ENCODE data around the gene LAIR2. TPM values are rescaled to one million over a fixed set of nuclear protein-coding genes. Genes with fewer than 3 reads are reported as not detected.
A peak's percentile ranks its signal among the peaks of the same experiment; 100 is the strongest.

LAIR2 gene
- total and polyA plus RNA-seq, 2 of the 13 experiments (the other 11 are each of a cell fraction or from before 2014, with no cell fraction given), result 1.3 to 1.9 TPM

DNA sequence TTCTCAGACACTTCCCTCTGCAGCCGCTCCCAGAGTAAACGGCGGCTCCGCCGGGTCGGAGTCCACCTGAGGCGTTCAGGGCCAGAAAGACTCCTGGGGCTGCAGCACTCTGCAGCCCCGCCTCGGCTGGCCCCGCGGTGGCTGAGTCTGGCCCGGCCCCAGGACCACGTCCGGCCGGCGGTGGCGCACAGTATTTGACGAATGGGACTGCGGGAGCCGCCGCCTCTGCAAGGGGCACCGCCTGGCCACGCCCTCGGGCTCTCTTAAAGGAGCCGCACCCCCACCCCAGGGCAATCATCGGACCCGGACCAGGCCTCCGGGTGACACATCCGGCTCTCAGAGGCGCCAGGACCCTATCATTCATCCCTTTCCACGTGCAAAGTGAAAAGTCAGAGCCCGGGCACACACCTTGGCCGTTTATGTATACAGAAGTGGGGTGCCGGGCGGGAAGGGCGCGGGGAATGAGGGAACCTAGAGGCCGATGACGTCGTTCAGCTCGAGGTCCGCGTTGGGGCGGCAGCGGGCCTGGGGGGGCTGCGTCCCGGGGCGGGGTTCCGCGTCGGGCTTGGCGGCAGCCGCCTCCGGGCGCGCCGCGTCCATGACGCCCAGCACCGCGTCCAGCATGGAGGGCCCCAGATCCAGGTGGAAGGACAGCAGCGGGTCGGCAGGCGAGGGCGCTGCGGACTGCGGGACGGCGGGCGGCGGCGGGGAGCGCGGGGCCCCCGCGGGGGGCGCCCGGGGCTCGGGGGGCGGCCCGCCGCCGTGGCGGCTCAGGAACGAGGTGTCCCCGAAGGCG lies 37.8 kb upstream of the LAIR2 start (continued):
- TF ChIP-seq, protein P1, sequence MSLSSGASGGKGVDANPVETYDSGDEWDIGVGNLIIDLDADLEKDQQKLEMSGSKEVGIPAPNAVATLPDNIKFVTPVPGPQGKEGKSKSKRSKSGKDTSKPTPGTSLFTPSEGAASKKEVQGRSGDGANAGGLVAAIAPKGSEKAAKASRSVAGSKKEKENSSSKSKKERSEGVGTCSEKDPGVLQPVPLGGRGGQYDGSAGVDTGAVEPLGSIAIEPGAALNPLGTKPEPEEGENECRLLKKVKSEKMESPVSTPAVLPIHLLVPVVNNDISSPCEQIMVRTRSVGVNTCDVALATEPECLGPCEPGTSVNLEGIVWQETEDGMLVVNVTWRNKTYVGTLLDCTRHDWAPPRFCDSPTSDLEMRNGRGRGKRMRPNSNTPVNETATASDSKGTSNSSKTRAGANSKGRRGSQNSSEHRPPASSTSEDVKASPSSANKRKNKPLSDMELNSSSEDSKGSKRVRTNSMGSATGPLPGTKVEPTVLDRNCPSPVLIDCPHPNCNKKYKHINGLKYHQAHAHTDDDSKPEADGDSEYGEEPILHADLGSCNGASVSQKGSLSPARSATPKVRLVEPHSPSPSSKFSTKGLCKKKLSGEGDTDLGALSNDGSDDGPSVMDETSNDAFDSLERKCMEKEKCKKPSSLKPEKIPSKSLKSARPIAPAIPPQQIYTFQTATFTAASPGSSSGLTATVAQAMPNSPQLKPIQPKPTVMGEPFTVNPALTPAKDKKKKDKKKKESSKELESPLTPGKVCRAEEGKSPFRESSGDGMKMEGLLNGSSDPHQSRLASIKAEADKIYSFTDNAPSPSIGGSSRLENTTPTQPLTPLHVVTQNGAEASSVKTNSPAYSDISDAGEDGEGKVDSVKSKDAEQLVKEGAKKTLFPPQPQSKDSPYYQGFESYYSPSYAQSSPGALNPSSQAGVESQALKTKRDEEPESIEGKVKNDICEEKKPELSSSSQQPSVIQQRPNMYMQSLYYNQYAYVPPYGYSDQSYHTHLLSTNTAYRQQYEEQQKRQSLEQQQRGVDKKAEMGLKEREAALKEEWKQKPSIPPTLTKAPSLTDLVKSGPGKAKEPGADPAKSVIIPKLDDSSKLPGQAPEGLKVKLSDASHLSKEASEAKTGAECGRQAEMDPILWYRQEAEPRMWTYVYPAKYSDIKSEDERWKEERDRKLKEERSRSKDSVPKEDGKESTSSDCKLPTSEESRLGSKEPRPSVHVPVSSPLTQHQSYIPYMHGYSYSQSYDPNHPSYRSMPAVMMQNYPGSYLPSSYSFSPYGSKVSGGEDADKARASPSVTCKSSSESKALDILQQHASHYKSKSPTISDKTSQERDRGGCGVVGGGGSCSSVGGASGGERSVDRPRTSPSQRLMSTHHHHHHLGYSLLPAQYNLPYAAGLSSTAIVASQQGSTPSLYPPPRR (CRISPR knock-in tag; IDR thresholded peaks at IDR 0.05; ENCODE audit: borderline replicate concordance), result peak; percentile 65; the same call in 1 of the 2 replicates
- TF ChIP-seq ZNF713 (CRISPR knock-in tag; IDR thresholded peaks at IDR 0.05), result no peak
- peak; percentile 55 for TF ChIP-seq SKI (IDR thresholded peaks at IDR 0.05; ENCODE audit: partially characterized antibody)
- TF ChIP-seq, protein P2, sequence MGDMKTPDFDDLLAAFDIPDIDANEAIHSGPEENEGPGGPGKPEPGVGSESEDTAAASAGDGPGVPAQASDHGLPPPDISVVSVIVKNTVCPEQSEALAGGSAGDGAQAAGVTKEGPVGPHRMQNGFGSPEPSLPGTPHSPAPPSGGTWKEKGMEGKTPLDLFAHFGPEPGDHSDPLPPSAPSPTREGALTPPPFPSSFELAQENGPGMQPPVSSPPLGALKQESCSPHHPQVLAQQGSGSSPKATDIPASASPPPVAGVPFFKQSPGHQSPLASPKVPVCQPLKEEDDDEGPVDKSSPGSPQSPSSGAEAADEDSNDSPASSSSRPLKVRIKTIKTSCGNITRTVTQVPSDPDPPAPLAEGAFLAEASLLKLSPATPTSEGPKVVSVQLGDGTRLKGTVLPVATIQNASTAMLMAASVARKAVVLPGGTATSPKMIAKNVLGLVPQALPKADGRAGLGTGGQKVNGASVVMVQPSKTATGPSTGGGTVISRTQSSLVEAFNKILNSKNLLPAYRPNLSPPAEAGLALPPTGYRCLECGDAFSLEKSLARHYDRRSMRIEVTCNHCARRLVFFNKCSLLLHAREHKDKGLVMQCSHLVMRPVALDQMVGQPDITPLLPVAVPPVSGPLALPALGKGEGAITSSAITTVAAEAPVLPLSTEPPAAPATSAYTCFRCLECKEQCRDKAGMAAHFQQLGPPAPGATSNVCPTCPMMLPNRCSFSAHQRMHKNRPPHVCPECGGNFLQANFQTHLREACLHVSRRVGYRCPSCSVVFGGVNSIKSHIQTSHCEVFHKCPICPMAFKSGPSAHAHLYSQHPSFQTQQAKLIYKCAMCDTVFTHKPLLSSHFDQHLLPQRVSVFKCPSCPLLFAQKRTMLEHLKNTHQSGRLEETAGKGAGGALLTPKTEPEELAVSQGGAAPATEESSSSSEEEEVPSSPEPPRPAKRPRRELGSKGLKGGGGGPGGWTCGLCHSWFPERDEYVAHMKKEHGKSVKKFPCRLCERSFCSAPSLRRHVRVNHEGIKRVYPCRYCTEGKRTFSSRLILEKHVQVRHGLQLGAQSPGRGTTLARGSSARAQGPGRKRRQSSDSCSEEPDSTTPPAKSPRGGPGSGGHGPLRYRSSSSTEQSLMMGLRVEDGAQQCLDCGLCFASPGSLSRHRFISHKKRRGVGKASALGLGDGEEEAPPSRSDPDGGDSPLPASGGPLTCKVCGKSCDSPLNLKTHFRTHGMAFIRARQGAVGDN (CRISPR knock-in tag; IDR thresholded peaks at IDR 0.05), result peak; percentile 81
- TF ChIP-seq RFXAP (CRISPR knock-in tag; IDR thresholded peaks at IDR 0.05; ENCODE audit: borderline replicate concordance), result no peak; the same call in 1 of the 2 replicates
- TF ChIP-seq, protein P3, sequence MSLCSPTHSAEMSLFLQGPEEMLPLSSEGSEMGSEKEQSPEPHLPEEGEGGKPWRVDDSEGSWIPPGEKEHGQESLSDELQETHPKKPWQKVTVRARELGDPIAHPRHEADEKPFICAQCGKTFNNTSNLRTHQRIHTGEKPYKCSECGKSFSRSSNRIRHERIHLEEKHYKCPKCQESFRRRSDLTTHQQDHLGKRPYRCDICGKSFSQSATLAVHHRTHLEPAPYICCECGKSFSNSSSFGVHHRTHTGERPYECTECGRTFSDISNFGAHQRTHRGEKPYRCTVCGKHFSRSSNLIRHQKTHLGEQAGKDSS (CRISPR knock-in tag; IDR thresholded peaks at IDR 0.05; ENCODE audit: borderline replicate concordance, low read depth), result 0 out of 2 replicates have a peak, but pooled peaks have one; percentile 16
- no peak for TF ChIP-seq RBAK (CRISPR knock-in tag; IDR thresholded peaks at IDR 0.05)
- TF ChIP-seq, protein P4, sequence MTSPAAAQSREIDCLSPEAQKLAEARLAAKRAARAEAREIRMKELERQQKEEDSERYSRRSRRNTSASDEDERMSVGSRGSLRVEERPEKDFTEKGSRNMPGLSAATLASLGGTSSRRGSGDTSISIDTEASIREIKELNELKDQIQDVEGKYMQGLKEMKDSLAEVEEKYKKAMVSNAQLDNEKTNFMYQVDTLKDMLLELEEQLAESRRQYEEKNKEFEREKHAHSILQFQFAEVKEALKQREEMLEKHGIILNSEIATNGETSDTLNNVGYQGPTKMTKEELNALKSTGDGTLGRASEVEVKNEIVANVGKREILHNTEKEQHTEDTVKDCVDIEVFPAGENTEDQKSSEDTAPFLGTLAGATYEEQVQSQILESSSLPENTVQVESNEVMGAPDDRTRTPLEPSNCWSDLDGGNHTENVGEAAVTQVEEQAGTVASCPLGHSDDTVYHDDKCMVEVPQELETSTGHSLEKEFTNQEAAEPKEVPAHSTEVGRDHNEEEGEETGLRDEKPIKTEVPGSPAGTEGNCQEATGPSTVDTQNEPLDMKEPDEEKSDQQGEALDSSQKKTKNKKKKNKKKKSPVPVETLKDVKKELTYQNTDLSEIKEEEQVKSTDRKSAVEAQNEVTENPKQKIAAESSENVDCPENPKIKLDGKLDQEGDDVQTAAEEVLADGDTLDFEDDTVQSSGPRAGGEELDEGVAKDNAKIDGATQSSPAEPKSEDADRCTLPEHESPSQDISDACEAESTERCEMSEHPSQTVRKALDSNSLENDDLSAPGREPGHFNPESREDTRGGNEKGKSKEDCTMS (CRISPR knock-in tag; conservative IDR thresholded peaks at IDR 0.05), result no peak
- no peak for TF ChIP-seq CHD2 (IDR thresholded peaks at IDR 0.05; ENCODE audit: low read depth, low read length)
- TF ChIP-seq SSRP1 (CRISPR knock-in tag; IDR thresholded peaks at IDR 0.05), result no peak
- no peak for TF ChIP-seq CBX2 (IDR thresholded peaks at IDR 0.05; ENCODE audit: low read depth, low read length)
- no peak for TF ChIP-seq CBX2 (CRISPR knock-in tag; IDR thresholded peaks at IDR 0.05; ENCODE audit: low read depth)
- TF ChIP-seq PLRG1 (conservative IDR thresholded peaks at IDR 0.05), result no peak
- no peak for TF ChIP-seq SRSF1 (optimal IDR thresholded peaks at IDR 0.05; ENCODE audit: low read depth, low read length)
